Left renal cortex interstitium (tissue), 4 donors: ENCODE results near the gene PAX8. TPM values are rescaled to one million over a fixed set of nuclear protein-coding genes. Genes with fewer than 3 reads are reported as not detected.
A peak's percentile ranks its signal among the peaks of the same experiment; 100 is the strongest.
"Not testable (repeated sequence)": the region's sequence is repeated elsewhere in the genome, so short reads cannot be mapped to it uniquely, and the experiment has no call there.

Experiments
- DNase-seq, 4 donors: peaks; one replicate each; pipeline ENCODE4 v3.0.0-alpha.2; 2013; ENCODE audit warnings: low read depth in 4 of 4, low spot score in 2 of 4, missing footprints in 1 of 4
- polyA plus RNA-seq, 4 donors: library from polyadenylated mRNA; unstranded; fragments of 120-200 nt; gene quantifications; one replicate each; pipeline ENCODE4 v1.2.1, GENCODE V29; 2013; ENCODE audit not compliant: insufficient read length in 4 of 4

The PAX8 gene
- 100 to 1,000 TPM; 202 to 593 (median 403) TPM for polyA plus RNA-seq

GRCh38 chr2:113278742-113279139 is at the start of gene PAX8:
Gene PAX8 (minus strand): TSS chr2:113278921. CDS start chr2:113278394, 527 bp downstream.
- peak in 2 of 4 donors; percentile 83 to 84 for DNase-seq

GRCh38 chr2:113328043-113328442 is 49.3 kb upstream of the PAX8 start:
- DNase-seq = no peak

- not testable (repeated sequence) for DNase-seq
Observed at GRCh38 chr2:113325161-113325731, 46.5 kb upstream of the PAX8 start.

DNA sequence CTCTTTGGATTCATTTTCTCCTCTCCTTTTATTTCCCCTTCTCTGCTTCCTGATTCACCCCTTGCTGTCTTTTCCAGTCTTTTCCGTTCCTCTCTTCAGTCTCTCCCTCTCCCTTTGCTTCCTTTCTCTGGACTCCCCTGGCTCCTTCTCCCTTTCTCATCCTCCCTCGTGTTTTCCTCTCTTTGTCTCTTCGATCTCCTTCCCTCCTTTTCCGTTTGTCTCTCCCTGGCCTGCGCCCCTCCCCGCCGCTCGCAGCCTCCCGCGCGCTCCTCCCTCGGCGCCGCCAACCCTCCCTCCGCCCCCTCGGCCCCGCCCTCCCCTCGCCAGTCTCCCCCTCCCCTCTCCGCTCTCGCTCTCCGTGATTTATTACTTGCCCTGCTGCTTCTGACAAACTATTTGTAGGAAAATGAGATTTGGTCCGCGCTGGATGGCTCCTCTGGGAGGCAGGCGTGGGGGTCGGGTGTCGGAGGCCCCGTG is 46.0 kb upstream of the PAX8 start:
- peak in 2 of 4 donors; percentile 53 to 56 for DNase-seq

GRCh38 chr2:113323129-113323528 is 44.4 kb upstream of the PAX8 start:
- DNase-seq = not testable (repeated sequence)

- DNase-seq = not testable (repeated sequence)
Observed at GRCh38 chr2:113320106-113320505, 41.4 kb upstream of the PAX8 start.

- DNase-seq = not testable (repeated sequence)
Observed at GRCh38 chr2:113318941-113319340, 40.2 kb upstream of the PAX8 start.

DNA sequence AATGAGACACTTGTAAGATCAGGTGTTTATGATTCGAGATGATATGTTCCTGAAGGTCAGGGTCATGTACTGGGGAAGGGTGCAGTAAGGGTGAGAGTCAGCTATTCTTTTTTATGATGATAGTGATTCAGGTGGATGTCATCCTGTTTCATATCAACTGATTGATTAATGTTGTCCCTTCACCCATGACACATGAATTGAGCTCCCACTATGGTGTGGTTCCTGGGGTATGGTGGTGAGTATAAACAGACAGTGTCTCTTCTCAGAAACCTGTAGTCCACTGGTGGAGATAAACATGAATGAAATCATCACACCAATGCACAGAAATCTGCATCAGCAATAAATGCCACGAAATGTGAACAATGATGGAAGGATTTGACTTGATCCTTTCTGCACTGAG is 37.4 kb upstream of the PAX8 start:
- no peak for DNase-seq

DNA sequence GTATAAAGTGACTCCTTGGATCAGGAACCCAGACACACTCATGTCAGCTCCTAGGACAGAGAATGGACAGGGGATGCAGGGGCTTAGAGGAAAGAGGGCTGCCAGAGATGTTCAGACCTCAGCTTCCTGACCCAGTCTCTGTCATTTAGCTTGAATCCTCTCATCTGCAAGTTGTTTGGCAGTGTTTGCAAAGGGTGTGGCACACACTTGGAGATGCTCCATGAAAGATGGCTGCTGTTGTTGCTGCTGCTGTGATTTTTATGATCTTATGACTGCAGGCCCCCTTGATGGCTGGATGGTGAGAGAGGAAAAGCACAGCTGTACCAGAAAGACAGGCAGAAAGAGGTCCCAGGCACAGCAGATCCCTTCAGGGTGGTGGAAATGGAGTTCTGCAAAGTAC is 35.9 kb upstream of the PAX8 start:
- DNase-seq = not testable (repeated sequence)

DNA sequence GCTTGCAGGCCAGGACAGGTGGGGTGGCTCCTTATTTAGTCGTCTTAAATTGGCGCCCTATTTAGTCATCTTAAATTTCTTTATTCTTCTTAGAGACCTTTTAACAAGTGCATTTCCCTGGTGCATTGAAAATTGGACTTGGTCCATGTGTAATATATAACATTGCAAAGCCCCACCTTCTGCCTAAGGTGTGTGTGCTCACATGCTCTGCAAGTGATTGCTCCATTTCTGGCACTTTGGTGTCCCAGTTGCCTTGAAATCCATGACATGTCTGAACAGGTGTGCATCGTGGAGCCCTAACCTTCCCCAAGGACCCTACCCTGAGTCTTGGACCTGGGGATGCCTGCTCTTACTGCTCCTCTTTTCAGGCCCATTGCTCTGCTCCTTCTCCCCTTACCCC is 35.5 kb upstream of the PAX8 start:
- DNase-seq = not testable (repeated sequence)

DNA sequence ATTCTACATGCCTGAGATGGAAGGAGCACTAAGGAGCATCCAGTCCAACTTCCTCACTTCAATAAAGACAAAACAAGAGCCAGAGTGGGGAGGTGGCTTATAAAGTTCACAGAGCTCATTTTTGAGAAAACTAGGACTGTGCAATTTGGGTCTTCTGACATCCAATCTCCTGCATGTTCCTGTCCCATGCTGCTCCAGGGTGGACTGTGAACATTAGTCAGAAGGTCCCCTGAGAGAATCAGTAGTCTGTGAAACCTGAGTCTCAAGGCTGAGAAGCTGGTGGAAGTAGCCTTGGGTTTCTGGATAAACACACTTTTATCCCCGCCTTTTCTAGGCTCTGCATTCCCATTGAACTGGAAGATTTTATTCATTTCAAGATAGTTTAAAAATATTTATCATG is 33.1 kb upstream of the PAX8 start:
- DNase-seq = not testable (repeated sequence)

GRCh38 chr2:113311191-113311590 is 32.5 kb upstream of the PAX8 start:
- not testable (repeated sequence) for DNase-seq

- DNase-seq = no peak
Observed at GRCh38 chr2:113309655-113310387, 31.1 kb upstream of the PAX8 start.

DNA sequence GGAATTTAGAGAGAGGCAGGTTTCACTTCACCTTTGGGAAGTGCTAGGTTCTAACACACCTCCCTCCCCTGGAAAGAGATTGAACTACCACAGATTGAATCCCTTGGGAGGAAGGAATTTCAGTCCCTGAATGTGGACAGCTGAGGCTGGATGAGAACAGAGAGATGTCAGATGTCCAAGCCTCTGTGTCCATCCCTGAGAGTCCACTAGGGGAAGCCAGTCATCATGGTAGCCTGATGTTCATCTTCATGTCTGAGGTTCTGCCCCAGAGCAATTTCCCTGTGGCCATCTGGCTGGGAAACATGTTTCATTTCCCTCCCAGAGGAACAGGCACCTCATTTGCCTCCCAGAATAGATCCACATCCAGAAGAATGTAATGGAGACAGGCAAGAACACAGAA is 30.1 kb upstream of the PAX8 start:
- DNase-seq = not testable (repeated sequence)

- DNase-seq = not testable (repeated sequence)
Observed at GRCh38 chr2:113306207-113306606, 27.5 kb upstream of the PAX8 start.

- DNase-seq = not testable (repeated sequence)
Observed at GRCh38 chr2:113305749-113306148, 27.0 kb upstream of the PAX8 start.

- DNase-seq = no peak
Observed at GRCh38 chr2:113305146-113305545, 26.4 kb upstream of the PAX8 start.

- DNase-seq = no peak
Observed at GRCh38 chr2:113304702-113305101, 26.0 kb upstream of the PAX8 start.

- not testable (repeated sequence) for DNase-seq
Observed at GRCh38 chr2:113302216-113302980, 23.7 kb upstream of the PAX8 start.

GRCh38 chr2:113300281-113300680 is 21.6 kb upstream of the PAX8 start:
- DNase-seq = no peak

GRCh38 chr2:113298176-113298575 is 19.5 kb upstream of the PAX8 start:
- no peak for DNase-seq
